B cell (primary cell): ENCODE data around the gene GPR179. TPM values are rescaled to one million over a fixed set of nuclear protein-coding genes. Genes with fewer than 3 reads are reported as not detected.

ENCODE experiments used
- ATAC-seq: fragments of 200-7000 bp; cut with Tn5 transposase; one replicate; pipeline ENCODE4 v1.10.0; 2021; ENCODE audit warnings: low read depth, mild to moderate bottlenecking, moderate number of reproducible peaks, moderate library complexity
- CTCF ChIA-PET: fragments of 350-600 bp; sonication (Branson Sonifier 250); formaldehyde crosslinking; loops from one replicate; lab custom pipeline; 2021; ENCODE audit warnings: antibody characterized with exemption, inconsistent platforms; lab: Charles Lee
- POLR2A ChIA-PET: fragments of 350-600 bp; sonication (Branson Sonifier 250); formaldehyde crosslinking; loops from one replicate; lab custom pipeline; 2021; ENCODE audit warnings: antibody characterized with exemption; lab: Charles Lee
- DNase-seq: peaks from one replicate; pipeline ENCODE4 v3.0.0; 2013
- H2AFZ ChIP-seq: 2 replicates; pipeline ENCODE4 v1.6.1; 2012; ENCODE audit warnings: mild to moderate bottlenecking, low read depth, low read length; ENCODE audit not compliant: insufficient read depth, poor library complexity, severe bottlenecking
- H3K27ac ChIP-seq, 2 donors: 1 replicate in 1 of 2; 2 replicates in 1 of 2; pipeline ENCODE4 v1.5.1; 2012 to 2013; ENCODE audit warnings: low read length in 2 of 2, mild to moderate bottlenecking in 2 of 2, moderate library complexity in 1 of 2
- H3K27me3 ChIP-seq, 4 experiments: fragments of 200-600 bp in 1 of 4; sonication (generic) in 1 of 4; replicated peaks in 1 of 4; 1 replicate in 2 of 4; 2 replicates in 2 of 4; pipeline versions ENCODE4 v1.6.1 to v1.7.0; 2013 to 2016; ENCODE audit warnings: low read length in 3 of 4, mild to moderate bottlenecking in 2 of 4, mixed read lengths in 1 of 4, moderate library complexity in 1 of 4; ENCODE audit not compliant: insufficient read depth in 4 of 4, control insufficient read depth in 3 of 4; ENCODE audit errors: control extremely low read depth in 1 of 4
- H3K36me3 ChIP-seq, 2 experiments: replicated peaks in 1 of 2; 1 replicate in 1 of 2; 2 replicates in 1 of 2; pipeline versions ENCODE4 v1.6.1 to v1.7.1; 2013; ENCODE audit warnings: low read length in 1 of 2; ENCODE audit not compliant: insufficient read depth in 2 of 2, control insufficient read depth in 1 of 2; ENCODE audit errors: control extremely low read depth in 1 of 2, extremely low read depth in 1 of 2
- H3K4me1 ChIP-seq, 2 donors: fragments of 200-600 bp in 1 of 2; sonication (generic) in 1 of 2; 1 replicate in 1 of 2; 2 replicates in 1 of 2; pipeline versions ENCODE4 v1.5.1 to v1.6.1; 2013 to 2017; ENCODE audit warnings: low read length in 2 of 2; ENCODE audit not compliant: control insufficient read depth in 2 of 2, insufficient read depth in 2 of 2
- H3K4me2 ChIP-seq: replicated peaks from 2 replicates; pipeline ENCODE3; 2012; ENCODE audit warnings: mild to moderate bottlenecking, low read depth, low read length; ENCODE audit not compliant: poor library complexity, severe bottlenecking
- H3K4me3 ChIP-seq, 5 experiments: fragments of 200-600 bp in 1 of 5; sonication (generic) in 1 of 5; 1 replicate in 3 of 5; 2 replicates in 2 of 5; pipeline versions ENCODE4 v1.5.1 to v1.7.0; 2011 to 2016; ENCODE audit warnings: low read length in 4 of 5, mild to moderate bottlenecking in 4 of 5, low read depth in 2 of 5, control low read depth in 1 of 5, moderate library complexity in 1 of 5; ENCODE audit not compliant: insufficient read depth in 1 of 5; ENCODE audit errors: control extremely low read depth in 1 of 5, extremely low read depth in 1 of 5
- H3K79me2 ChIP-seq: fragments of 200-600 bp; sonication (generic); one replicate; pipeline ENCODE4 v1.6.0; 2016; ENCODE audit warnings: low read length; ENCODE audit not compliant: control insufficient read depth, insufficient read depth
- H3K9ac ChIP-seq: fragments of 200-600 bp; sonication (generic); 2 replicates; pipeline ENCODE4 v1.6.1; 2017; ENCODE audit warnings: mild to moderate bottlenecking, low read length, moderate library complexity
- H3K9me3 ChIP-seq, 3 donors: one replicate each; pipeline versions ENCODE4 v1.6.1 to v1.7.1; 2013; ENCODE audit warnings: low read length in 2 of 3; ENCODE audit not compliant: control insufficient read depth in 2 of 3, insufficient read depth in 1 of 3; ENCODE audit errors: control extremely low read depth in 1 of 3
- H4K20me1 ChIP-seq: 2 replicates; pipeline ENCODE4 v1.6.0; 2012; ENCODE audit warnings: mild to moderate bottlenecking, low read length; ENCODE audit not compliant: insufficient read depth, control insufficient read depth, poor library complexity, severe bottlenecking
- H3K27ac Mint-ChIP-seq: one replicate; pipeline ENCODE4 v1.8.0; 2021; ENCODE audit warnings: mixed read lengths
- H3K27me3 Mint-ChIP-seq: one replicate; pipeline ENCODE4 v1.8.0; 2021; ENCODE audit warnings: mixed read lengths
- H3K4me1 Mint-ChIP-seq: one replicate; pipeline ENCODE4 v1.8.0; 2021; ENCODE audit warnings: mixed read lengths
- H3K4me3 Mint-ChIP-seq: one replicate; pipeline ENCODE4 v1.8.0; 2021; ENCODE audit warnings: mixed read lengths
- H3K9me3 Mint-ChIP-seq: one replicate; pipeline ENCODE4 v1.8.0; 2022; ENCODE audit warnings: mixed read lengths; ENCODE audit not compliant: insufficient read depth
- CTCF ChIP-seq: fragments of 200-600 bp; IDR thresholded peaks from one replicate; pipeline ENCODE4 v1.8.0; 2022; ENCODE audit warnings: antibody characterized with exemption, mild to moderate bottlenecking
- EZH2 ChIP-seq: IDR thresholded peaks from 2 replicates; pipeline ENCODE4 v1.6.1; 2012; ENCODE audit warnings: borderline replicate concordance, low read depth, mild to moderate bottlenecking, moderate library complexity, low read length; ENCODE audit not compliant: insufficient read depth, poor library complexity, severe bottlenecking
- WGBS: methylation state at CpG from one replicate; pipeline ENCODE4 v1.1.5; 2013; ENCODE audit warnings: missing lambda C conversion rate; ENCODE audit not compliant: insufficient coverage; 5-methylcytosine and 5-hydroxymethylcytosine counted together
- intact Hi-C: fragments of 100-400 bp; cut with micrococcal nuclease; formaldehyde crosslinking; loops from one replicate; pipeline ENCODE4 v1.10.0; 2022
- polyA plus RNA-seq: library from polyadenylated mRNA; depleted of rRNA; stranded (reverse); fragments of >200 nt; gene quantifications from 2 replicates; pipeline ENCODE4 v1.2.3, GENCODE V29; 2012
- total RNA-seq, 2 donors: library from RNA; stranded (reverse); fragments of 120-200 nt in 1 of 2; gene quantifications; 1 replicate in 1 of 2; 2 replicates in 1 of 2; pipeline versions ENCODE4 v1.2.3 to v1.2.4, GENCODE V29; 2013 to 2022

Gene GPR179
- total and polyA plus RNA-seq, 2 donors (not counting 1 experiment from before 2014, with no cell fraction given) = 0.01 TPM; not detected in 1

GRCh38 chr17:38349097-38349730, 5.5 kb upstream of the GPR179 start:
- Mint-ChIP-seq H3K4me3 (no peak overlapping the region), H3K4me1 (peaks cover 21% of the 10 kb centered on the region), H3K27ac (no peak overlapping the region), H3K27me3 (peaks cover 4% of the 10 kb centered on the region), H3K9me3 (no peaks in the 10 kb centered on the region)
- intact Hi-C loops = loop anchor here (2.0 kb wide), 2 partner anchors 136 to 144 kb away; no protein-coding TSS in a partner anchor
- no peak overlapping the region for H3K4me2 ChIP-seq
- H3K27me3 ChIP-seq = no peaks in the 10 kb centered on the region
- H3K4me3 ChIP-seq = no peak overlapping the region
- CTCF ChIA-PET = interaction anchor here (0.5 to 11.6 kb wide), 26 partner anchors 10 to 780 kb away, joined by 3 to 323 read pairs (median 6); no protein-coding TSS in a partner anchor
- H4K20me1 ChIP-seq = peaks cover 12% of the 10 kb centered on the region
- ATAC-seq (peak; percentile 41), DNase-seq (peak; percentile 84)
- WGBS = 27% methylated on average over 5 of the region's 8 CpGs
- H3K79me2 ChIP-seq = peaks cover 19% of the 10 kb centered on the region
- POLR2A ChIA-PET = interaction anchor here (0.6 to 1.0 kb wide), 2 partner anchors 35 to 65 kb away, joined by 3 read pairs; no protein-coding TSS in a partner anchor
- H3K4me1 ChIP-seq = peaks cover 11 to 19% of the 10 kb centered on the region in 2 donors
- H3K27ac ChIP-seq = no peak overlapping the region
- H3K36me3 ChIP-seq = no peaks in the 10 kb centered on the region
- H3K9me3 ChIP-seq = no peaks in the 10 kb centered on the region
- H2AFZ ChIP-seq = no peak overlapping the region
- H3K9ac ChIP-seq = no peak overlapping the region
- TF ChIP-seq CTCF = peak; percentile 85
- TF ChIP-seq EZH2 = no peak

GRCh38 chr17:38345743-38346142, 2.0 kb upstream of the GPR179 start:
- Mint-ChIP-seq H3K4me1 (peaks cover 4% of the 10 kb centered on the region), H3K27me3 (peaks cover 5% of the 10 kb centered on the region), H3K4me3 (no peak overlapping the region), H3K27ac (no peak overlapping the region), H3K9me3 (no peaks in the 10 kb centered on the region)
- Histone ChIP-seq H3K4me1 (peaks cover 0 to 3% of the 10 kb centered on the region in 2 donors), H3K4me2 (no peak overlapping the region), H3K36me3 (no peaks in the 10 kb centered on the region), H3K4me3 (no peak overlapping the region), H3K9me3 (no peaks in the 10 kb centered on the region), H3K27ac (no peak overlapping the region), H4K20me1 (no peaks in the 10 kb centered on the region), H3K27me3 (no peaks in the 10 kb centered on the region), H3K9ac (no peak overlapping the region), H2AFZ (no peak overlapping the region), H3K79me2 (no peaks in the 10 kb centered on the region)
- CTCF ChIA-PET = interaction anchor here (1.2 to 11.6 kb wide), 3 partner anchors 22 to 78 kb away, joined by 3 to 323 read pairs (median 5); no protein-coding TSS in a partner anchor
- POLR2A ChIA-PET = no interaction called here
- ATAC-seq (no peak), DNase-seq (no peak)
- intact Hi-C loops = no loop called here
- TF ChIP-seq EZH2 (no peak), CTCF (no peak)
- WGBS = 98% methylated on average over 5 of the region's 7 CpGs
